C4-2B (cell line): ENCODE data around the gene DHRS3.
A peak's percentile ranks its signal among the peaks of the same experiment; 100 is the strongest.

Source experiments
- H3K27ac ChIP-seq: fragments of 450-650 bp; 2 replicates; pipeline ENCODE4 v1.5.1; 2017
- CTCF ChIP-seq: fragments of 450-650 bp; conservative IDR thresholded peaks from 2 replicates; pipeline ENCODE4 v1.5.1; 2017; ENCODE audit warnings: mild to moderate bottlenecking
- ZFX ChIP-seq: fragments of 450-650 bp; IDR thresholded peaks from 2 replicates; pipeline ENCODE4 v1.6.1; 2017

DHRS3 gene

GRCh38 chr1:12615865-12616708 is 1.9 kb downstream of the DHRS3 start:
- peak overlapping the region; percentile 79 for H3K27ac ChIP-seq
- TF ChIP-seq CTCF, result no peak
- TF ChIP-seq ZFX, result no peak

GRCh38 chr1:12615159-12615864 is 2.7 kb downstream of the DHRS3 start:
- peak overlapping the region; percentile 79 for H3K27ac ChIP-seq
- no peak for TF ChIP-seq ZFX
- TF ChIP-seq CTCF, result no peak

- TF ChIP-seq CTCF (no peak), ZFX (no peak)
- H3K27ac ChIP-seq, result peak overlapping the region; percentile 79
Measured at GRCh38 chr1:12614402-12615158, 3.4 kb downstream of the DHRS3 start.

GRCh38 chr1:12613180-12613579 is 4.8 kb downstream of the DHRS3 start:
- TF ChIP-seq ZFX, result no peak
- TF ChIP-seq CTCF, result no peak
- H3K27ac ChIP-seq, result no peak overlapping the region

GRCh38 chr1:12610941-12611340 is 7.1 kb downstream of the DHRS3 start:
- no peak overlapping the region for H3K27ac ChIP-seq
- TF ChIP-seq CTCF (no peak), ZFX (no peak)

- no peak for TF ChIP-seq ZFX
- TF ChIP-seq CTCF, result no peak
- H3K27ac ChIP-seq, result no peak overlapping the region
Measured at GRCh38 chr1:12610305-12610935, 7.6 kb downstream of the DHRS3 start.
